SW480 (cell line): ENCODE measurements around the gene COMMD10.
"Not testable (repeated sequence)": the region's sequence is repeated elsewhere in the genome, so short reads cannot be mapped to it uniquely, and the experiment has no call there.

Source experiments
- DNase-seq: peaks from one replicate; pipeline ENCODE4 v3.0.0-alpha.2; 2016; ENCODE audit warnings: low spot score

Gene COMMD10

GRCh38 chr5:116097301-116097700, 12.5 kb downstream of the COMMD10 start:
- no peak for DNase-seq

- no peak for DNase-seq
Observed at GRCh38 chr5:116098998-116099397, 14.2 kb downstream of the COMMD10 start.

DNA sequence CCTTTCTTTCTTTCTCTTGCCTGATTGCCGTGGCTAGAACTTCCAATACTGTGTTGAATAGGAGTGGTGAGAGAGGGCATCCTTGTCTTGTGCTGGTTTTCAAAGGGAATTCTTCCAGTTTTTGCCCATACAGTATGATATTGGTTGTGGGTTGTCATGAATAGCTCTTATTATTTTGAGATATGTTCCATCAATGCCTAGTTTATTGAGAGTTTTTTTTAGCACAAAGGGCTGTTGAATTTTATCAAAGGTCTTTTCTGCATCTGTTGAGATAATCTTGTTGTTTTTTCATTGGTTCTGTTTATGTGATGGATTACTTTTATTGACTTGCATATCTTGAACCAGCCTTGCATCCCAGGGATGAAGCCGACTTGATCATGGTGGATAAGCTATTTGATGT, 20.1 kb downstream of the COMMD10 start:
- not testable (repeated sequence) for DNase-seq

GRCh38 chr5:116115163-116115562, 30.3 kb downstream of the COMMD10 start:
- DNase-seq = no peak

DNA sequence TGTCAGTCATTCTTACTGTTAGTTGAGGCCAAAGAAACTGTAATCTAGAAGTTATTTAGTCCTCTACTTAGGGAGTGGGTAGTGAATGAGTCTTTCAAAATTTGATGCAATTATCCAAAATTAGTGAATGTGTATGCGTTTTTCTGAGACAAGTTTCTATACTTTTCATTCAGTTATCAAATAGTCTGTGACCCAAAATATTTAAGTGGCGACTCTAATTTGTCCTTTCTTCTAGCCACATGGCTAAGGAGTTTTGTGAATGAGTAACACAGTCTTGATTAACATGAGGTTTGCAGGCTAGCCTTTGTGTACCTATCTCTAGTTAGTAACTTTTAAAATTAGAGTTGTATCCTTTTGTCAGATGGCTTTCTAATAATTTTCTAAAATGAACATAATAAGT, 45.6 kb downstream of the COMMD10 start:
- DNase-seq = no peak

DNA sequence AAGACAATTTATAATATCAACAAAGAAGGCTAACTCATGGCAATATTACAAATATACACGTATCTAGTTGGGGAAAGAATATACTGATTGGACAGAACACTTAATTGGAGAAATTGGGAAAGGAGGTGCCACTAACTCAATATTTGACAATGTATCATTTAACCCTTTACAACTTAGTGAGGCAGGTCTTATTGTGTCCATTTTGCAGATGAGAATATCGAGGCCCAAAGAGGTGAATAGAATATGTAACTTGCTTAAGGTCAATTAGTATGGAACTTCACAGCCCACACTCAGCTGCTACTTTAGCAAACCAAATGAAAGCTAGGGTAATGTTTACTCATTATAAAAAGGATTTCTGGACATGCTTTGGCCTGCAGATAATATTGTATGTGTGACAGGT, 46.2 kb downstream of the COMMD10 start:
- no peak for DNase-seq

DNA sequence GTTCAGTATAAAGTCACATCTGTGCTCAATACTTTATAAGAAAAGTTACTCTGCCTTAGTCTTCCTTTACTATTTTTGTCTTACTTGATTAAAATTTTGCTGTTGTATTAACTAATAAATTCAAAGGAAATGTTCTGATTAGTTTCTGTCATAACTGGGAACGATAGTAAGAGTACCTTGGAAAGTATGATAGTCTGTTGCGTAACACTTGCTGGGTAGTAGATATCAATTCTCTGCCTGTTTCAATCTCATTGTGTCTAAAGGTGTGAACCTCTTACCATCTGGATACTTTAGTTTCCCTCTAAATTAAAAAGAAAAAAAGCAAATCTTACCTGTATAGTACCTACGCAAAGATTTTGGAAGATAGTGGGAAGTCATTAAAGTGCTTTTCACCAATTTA, 48.5 kb downstream of the COMMD10 start:
- no peak for DNase-seq

- peak; percentile 26 for DNase-seq
Observed at GRCh38 chr5:116135344-116135743, 50.5 kb downstream of the COMMD10 start.

DNA sequence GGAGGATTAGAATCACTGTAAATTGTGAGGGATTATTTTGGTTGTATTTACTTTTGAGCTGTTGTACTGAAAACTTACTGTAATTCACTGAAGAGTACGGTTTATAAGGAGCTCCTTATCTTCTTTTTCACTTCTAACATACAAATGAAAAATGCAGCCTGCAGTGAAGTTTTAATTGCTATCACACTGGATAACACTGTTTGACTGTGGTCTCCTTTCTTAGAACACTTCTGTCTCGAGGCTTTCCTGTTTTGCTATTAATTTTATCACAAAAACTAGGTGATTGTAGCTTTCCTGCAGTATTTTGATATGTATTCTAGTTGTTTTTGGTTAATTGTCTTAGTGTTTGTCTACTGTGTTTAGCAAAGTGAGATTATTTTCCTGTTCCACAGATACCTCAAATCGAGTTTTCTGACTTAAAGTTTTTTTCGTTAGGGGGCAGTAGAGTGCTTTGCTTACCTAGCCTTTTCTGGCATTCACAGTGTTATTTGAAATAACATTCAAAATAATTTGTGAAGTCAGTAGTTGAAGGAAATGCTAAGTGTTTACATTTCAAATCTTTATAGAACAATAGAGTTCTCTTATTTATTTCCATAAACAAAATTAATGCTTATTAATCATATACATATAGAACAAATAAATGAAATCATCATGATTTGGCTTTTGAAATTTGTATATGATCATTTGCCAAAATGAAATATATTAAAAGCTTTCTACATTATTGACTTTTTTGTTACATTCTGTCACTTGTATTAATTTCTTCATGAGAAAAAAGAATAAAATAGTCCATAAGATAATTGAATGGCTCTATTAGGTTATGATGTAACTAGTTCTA, 52.9 kb downstream of the COMMD10 start:
- DNase-seq = peak; percentile 66

- no peak for DNase-seq
Observed at GRCh38 chr5:116142495-116142894, 57.7 kb downstream of the COMMD10 start.

- no peak for DNase-seq
Observed at GRCh38 chr5:116144103-116144502, 59.3 kb downstream of the COMMD10 start.

DNA sequence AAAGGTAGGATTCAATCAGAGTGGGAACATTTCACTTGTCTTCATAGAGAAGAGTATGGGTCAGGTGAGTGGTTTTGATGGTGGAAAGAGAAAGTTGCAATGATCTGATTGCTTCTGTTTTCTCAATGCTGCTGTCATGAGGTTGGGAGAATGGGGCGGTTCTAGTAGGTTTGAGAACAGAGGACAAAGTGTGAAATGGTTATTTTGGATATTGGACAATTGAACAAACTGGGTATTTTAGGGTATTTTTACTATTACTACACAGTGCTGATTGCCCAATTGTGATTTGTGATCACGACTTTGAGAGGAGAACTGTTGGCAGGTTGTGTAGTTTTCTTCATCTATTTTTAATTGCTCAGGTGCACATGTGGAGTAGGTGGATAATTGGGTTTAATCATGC, 60.2 kb downstream of the COMMD10 start:
- DNase-seq = no peak

GRCh38 chr5:116145416-116145815, 60.6 kb downstream of the COMMD10 start:
- peak; percentile 98 for DNase-seq

DNA sequence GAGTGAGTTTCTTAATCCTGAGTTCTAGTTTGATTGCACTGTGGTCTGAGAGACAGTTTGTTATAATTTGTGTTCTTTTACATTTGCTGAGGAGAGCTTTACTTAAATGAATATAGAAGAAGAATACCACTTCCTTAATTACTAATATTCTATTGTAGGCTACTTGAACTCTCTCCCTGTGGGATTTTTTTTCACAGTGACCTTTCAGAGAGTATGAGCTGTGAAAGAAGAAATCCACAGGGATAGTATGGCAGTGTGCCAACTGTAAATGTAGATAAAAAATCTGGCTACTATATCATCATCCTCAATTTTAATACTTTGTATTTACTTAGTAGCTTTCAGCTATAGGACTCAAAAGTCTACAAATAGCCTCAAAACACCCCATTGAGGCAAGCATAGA, 67.3 kb downstream of the COMMD10 start:
- DNase-seq = no peak

DNA sequence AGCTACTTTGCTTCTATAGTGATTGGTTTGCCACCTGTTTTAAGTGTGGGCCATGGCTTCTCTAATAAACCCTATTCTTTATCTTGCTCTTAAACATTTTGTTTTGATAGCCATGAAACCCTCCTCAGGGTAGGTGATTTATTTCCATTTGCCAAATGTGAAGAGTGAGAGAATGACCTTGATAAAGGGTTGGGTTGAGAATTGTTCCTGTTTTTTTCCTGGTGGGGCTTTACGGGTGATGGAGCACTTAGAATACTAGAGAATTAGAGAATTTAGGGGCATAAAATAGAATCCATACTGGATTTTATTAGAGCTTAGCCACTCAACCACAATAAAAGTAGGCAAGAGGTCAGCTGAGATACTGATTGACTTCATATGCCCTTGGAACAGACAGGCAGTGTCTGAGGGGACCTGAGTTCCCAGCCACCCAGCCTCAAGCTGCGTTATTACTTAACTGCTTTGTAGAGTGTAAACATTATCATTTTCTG, 68.9 kb downstream of the COMMD10 start:
- no peak for DNase-seq

GRCh38 chr5:116154252-116154651, 69.4 kb downstream of the COMMD10 start:
- DNase-seq = no peak

DNA sequence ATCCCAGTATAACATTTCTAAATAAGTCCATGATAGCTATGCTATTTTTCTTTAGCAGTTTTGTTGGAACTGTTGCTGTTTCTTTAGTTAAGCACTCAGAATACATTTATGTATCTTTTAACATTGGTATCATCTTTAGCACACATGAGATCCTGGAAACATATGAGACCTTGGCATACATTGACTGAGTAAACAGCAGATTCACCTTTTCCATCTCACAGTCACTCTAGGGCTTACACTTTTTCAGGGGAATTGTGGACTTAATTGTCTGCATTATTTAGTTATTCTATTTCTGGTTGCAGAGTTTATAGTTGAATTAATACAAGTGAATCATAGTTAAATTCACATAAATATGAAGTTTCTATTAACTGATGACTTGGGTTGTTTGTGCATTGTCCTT, 70.1 kb downstream of the COMMD10 start:
- no peak for DNase-seq

GRCh38 chr5:116157902-116158301, 73.1 kb downstream of the COMMD10 start:
- no peak for DNase-seq

DNA sequence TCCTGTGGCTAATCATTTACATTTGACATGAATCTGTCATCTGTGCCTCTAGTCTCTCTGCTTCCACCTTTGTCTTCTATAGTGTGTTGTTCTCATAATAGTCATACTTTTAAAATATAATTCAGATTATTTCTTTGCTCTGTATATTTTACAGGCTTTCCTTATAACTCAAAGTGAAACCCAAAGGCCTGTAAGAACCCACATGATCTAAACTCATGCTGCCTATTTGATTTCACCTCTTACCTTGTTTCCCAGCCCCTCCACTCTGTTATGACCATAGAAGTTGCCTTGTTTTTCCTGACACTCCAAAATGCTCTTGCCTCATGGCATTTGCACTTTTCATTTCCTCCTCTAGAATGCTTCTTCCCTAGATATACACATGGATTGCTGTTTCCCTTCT, 74.2 kb downstream of the COMMD10 start:
- no peak for DNase-seq

GRCh38 chr5:116174111-116174510, 89.3 kb downstream of the COMMD10 start:
- DNase-seq = no peak

DNA sequence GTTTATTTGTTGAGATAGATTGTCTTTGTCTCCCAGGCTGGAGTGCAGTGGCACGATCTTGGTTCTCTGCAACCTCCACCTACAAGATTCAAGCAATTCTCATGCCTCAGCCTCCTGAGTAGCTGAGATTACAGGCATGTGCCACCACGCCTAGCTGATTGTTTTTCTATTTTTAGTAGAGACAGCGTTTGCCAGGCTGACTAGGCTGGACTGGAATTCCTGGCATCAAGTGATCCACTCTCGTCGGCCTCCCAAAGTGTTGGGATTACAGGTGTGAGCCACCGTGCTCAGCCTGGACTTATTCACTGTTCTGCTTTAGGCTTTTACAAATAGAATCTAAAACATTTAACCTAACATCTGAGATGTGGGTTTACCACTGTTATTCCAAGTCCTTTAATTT, 91.3 kb downstream of the COMMD10 start:
- DNase-seq = no peak

GRCh38 chr5:116178925-116179324, 94.1 kb downstream of the COMMD10 start:
- DNase-seq = no peak

DNA sequence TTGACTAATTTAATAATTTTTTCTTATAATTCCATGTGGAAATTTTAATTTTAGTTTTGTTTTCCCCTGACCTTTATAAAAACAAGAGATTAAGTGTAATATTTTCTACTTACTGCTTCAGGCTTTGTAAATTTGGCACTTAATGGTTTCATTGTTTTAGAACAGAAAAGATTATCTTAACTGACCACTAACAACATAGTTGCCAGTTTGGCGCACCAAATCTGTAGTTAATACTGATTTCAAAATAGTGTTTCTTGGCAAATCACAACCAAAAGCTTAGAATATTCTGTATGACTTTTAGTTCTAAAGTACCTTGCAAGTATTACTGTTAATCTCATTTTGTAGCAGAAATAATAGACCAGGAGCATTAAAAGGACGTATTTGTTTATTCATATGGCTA, 124.3 kb downstream of the COMMD10 start:
- no peak for DNase-seq

DNA sequence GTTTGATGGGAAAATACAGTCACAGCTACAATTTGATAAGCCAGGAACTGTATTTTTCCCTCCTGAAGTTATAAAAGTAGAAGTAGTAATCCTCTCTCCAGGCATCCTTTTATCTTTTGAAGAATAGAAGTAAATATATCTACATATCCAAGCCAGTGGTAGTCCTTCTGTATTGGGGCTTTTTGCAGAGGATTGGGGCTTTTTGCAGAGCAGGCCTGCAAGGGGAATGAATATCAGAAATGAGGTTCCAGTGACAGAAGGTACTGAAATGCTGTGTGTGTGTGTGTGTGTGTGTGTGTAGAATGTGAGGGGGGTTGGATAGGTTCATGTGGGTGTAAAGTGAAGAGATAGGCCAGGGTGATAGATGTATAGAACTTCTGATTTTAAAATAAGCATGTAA, 127.4 kb downstream of the COMMD10 start:
- no peak for DNase-seq
